Inflammatory macrophage (primary cell): ENCODE measurements around the gene RXRA.
A peak's percentile ranks its signal among the peaks of the same experiment; 100 is the strongest.

ENCODE experiments used
- DNase-seq, 2 donors: peaks; one replicate each; pipeline ENCODE4 v3.0.0-alpha.2; 2020 to 2022

The RXRA gene

GRCh38 chr9:134403682-134404301 is 77.5 kb downstream of the RXRA start:
- DNase-seq, result peak; percentile 77 to 82

GRCh38 chr9:134404376-134405358 is 78.4 kb downstream of the RXRA start:
- DNase-seq, result peak in 1 of 2 donors; percentile 31

- peak; percentile 32 to 44 for DNase-seq
Measured at GRCh38 chr9:134405527-134405926, 79.3 kb downstream of the RXRA start.

GRCh38 chr9:134406366-134407120 is 80.3 kb downstream of the RXRA start:
- peak; percentile 37 to 76 for DNase-seq

GRCh38 chr9:134407121-134407779 is 81.0 kb downstream of the RXRA start:
- DNase-seq, result peak; percentile 96 to 97

- DNase-seq, result peak; percentile 20 to 37
Measured at GRCh38 chr9:134408389-134408788, 82.1 kb downstream of the RXRA start.

GRCh38 chr9:134408939-134409737 is 82.9 kb downstream of the RXRA start:
- DNase-seq, result peak; percentile 78 to 81

GRCh38 chr9:134410071-134410834 is 84.0 kb downstream of the RXRA start:
- peak; percentile 59 to 64 for DNase-seq

GRCh38 chr9:134410835-134411217 is 84.6 kb downstream of the RXRA start:
- DNase-seq, result no peak

- no peak for DNase-seq
Measured at GRCh38 chr9:134411440-134412297, 85.4 kb downstream of the RXRA start.

GRCh38 chr9:134412298-134412711 is 86.0 kb downstream of the RXRA start:
- no peak for DNase-seq

GRCh38 chr9:134413112-134413715 is 87.0 kb downstream of the RXRA start:
- DNase-seq, result no peak

- no peak for DNase-seq
Measured at GRCh38 chr9:134413890-134414623, 87.8 kb downstream of the RXRA start.

- DNase-seq, result no peak
Measured at GRCh38 chr9:134414900-134415425, 88.7 kb downstream of the RXRA start.

- no peak for DNase-seq
Measured at GRCh38 chr9:134416385-134417015, 90.2 kb downstream of the RXRA start.

GRCh38 chr9:134418354-134418753 is 92.1 kb downstream of the RXRA start:
- DNase-seq, result no peak

- no peak for DNase-seq
Measured at GRCh38 chr9:134419000-134419683, 92.9 kb downstream of the RXRA start.
